BLaER1 treated with 17β-estradiol and CSF1 and Interleukin-3, amounts not matched to agents 10 nM and 100 nM (cell line): ENCODE measurements around the gene LMOD3.

Experiments
- H3K27ac ChIP-seq, 11 experiments: shearing (Covaris generic); formaldehyde crosslinking; 2 replicates each; pipeline ENCODE4 v1.8.1; 2022
- H3K27me3 ChIP-seq, 11 experiments: shearing (Covaris generic); formaldehyde crosslinking; 2 replicates each; pipeline ENCODE4 v1.8.1; 2022
- H3K36me3 ChIP-seq, 11 experiments: shearing (Covaris generic); formaldehyde crosslinking; 2 replicates each; pipeline ENCODE4 v1.8.1; 2022
- H3K4me1 ChIP-seq, 10 experiments: shearing (Covaris generic); formaldehyde crosslinking; 2 replicates each; pipeline ENCODE4 v1.8.1; 2022
- H3K4me2 ChIP-seq, 11 experiments: shearing (Covaris generic); formaldehyde crosslinking; 2 replicates each; pipeline ENCODE4 v1.8.1; 2022
- H3K4me3 ChIP-seq, 10 experiments: shearing (Covaris generic); formaldehyde crosslinking; 2 replicates each; pipeline ENCODE4 v1.8.1; 2022
- H3K9ac ChIP-seq, 11 experiments: shearing (Covaris generic); formaldehyde crosslinking; 2 replicates each; pipeline ENCODE4 v1.8.1; 2022
- H3K9me3 ChIP-seq, 11 experiments: shearing (Covaris generic); formaldehyde crosslinking; replicated peaks in 1 of 11; 2 replicates each; pipeline ENCODE4 v1.8.1; 2022
- H4K20me1 ChIP-seq, 11 experiments: shearing (Covaris generic); formaldehyde crosslinking; 2 replicates each; pipeline ENCODE4 v1.8.1; 2022
- Cebpa-rat ChIP-seq, 11 experiments: shearing (Covaris generic); IDR thresholded peaks; 2 replicates each; pipeline ENCODE4 v1.8.1; 2022

Gene LMOD3

DNA sequence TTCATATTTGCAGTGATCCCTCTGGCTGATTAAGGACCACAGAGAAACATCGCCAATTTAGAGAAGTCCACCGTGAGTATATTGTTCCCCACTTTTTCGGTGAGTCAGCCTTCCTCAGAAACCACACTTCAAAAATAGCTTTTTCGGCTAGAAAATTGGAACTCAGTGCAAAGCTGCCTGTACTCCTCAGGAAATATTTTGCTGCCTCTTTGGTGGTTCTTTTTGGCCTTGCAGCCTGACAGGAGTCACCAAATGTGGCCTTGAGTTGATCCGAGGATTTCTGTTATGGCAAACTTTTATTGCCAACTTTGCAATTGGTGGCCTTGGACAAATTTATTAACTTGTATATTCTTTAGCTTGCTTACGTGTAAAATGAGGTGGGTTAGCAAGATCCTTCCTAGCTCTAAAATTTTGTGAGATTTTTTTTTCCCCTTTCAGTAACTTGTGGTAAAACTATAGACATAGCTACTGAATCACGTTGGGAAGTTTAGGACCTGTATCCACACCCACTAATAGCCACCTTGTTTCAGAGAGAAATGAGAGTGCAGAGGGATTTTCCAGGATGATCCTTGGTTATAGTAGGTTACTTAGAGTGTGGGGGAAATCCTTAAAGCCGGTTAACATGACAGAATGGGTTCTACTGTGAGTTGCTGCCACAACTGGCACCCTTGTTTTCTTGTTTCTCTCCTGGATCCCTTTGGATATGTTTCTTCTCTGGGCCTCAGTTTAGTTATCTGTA lies 27.8 kb downstream of the LMOD3 start:
- H3K4me1 ChIP-seq, result peaks cover 61 to 91% (median 80%) of the 10 kb centered on the region in 10 experiments
- H3K36me3 ChIP-seq, result peaks cover 6 to 52% (median 24%) of the 10 kb centered on the region in 11 experiments; a peak in 20 of 22 replicates
- H3K27ac ChIP-seq, result peak overlapping the region; percentile 51 to 89 (median 87); a peak in 21 of 22 replicates
- H3K4me3 ChIP-seq, result peak overlapping the region in 8 of 10 experiments; percentile 13 to 61 (median 38); a peak in 12 of 20 replicates
- H3K9ac ChIP-seq, result peak overlapping the region; percentile 58 to 79 (median 76)
- H4K20me1 ChIP-seq, result peaks cover 0 to 97% (median 0%) of the 10 kb centered on the region in 11 experiments; a peak in 6 of 22 replicates
- H3K4me2 ChIP-seq, result peak overlapping the region; percentile 69 to 99 (median 92)
- TF ChIP-seq Cebpa-rat (IDR thresholded peaks at IDR 0.05), result no peak
- no peaks in the 10 kb centered on the region for H3K27me3 ChIP-seq
- H3K9me3 ChIP-seq, result no peaks in the 10 kb centered on the region

DNA sequence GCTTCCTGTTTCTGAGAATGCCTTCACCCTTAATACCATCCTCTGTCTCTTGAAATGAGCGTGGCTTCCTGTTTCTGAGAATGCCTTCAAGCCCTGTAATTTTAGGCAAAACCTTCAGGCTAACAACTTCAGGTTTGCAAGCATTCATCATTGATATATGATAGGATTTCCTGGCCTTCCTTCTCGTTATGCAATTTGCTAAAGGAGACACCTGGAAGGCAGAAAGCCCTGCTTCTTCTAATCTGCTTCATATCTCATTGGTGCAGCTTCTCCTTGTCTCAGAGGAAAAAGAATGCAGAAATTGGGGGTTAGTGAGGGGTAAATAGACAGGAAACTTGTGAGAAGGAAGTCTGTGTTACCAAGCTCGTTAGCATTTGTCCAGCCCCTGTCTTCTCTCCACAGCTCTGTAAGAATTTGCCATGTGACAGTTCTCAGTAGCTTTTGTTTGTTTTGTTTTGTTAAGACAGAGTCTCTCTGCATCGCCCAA lies 30.3 kb downstream of the LMOD3 start:
- H3K27ac ChIP-seq, result peak overlapping the region; percentile 61 to 89 (median 87); a peak in 21 of 22 replicates
- peaks cover 0 to 48% (median 24%) of the 10 kb centered on the region in 11 experiments; a peak in 16 of 22 replicates for H3K36me3 ChIP-seq
- peak overlapping the region; percentile 69 to 99 (median 92) for H3K4me2 ChIP-seq
- peak overlapping the region; percentile 24 to 61 (median 37); a peak in 19 of 20 replicates for H3K4me3 ChIP-seq
- H3K27me3 ChIP-seq, result no peaks in the 10 kb centered on the region
- TF ChIP-seq Cebpa-rat (IDR thresholded peaks at IDR 0.05), result peak in 3 of 11 experiments; percentile 54 to 72 (median 68); a peak in 4 of 22 replicates
- no peaks in the 10 kb centered on the region for H3K9me3 ChIP-seq
- peak overlapping the region; percentile 69 to 79 (median 76); a peak in 21 of 22 replicates for H3K9ac ChIP-seq
- H4K20me1 ChIP-seq, result peaks cover 0 to 99% (median 0%) of the 10 kb centered on the region in 11 experiments; a peak in 6 of 22 replicates
- peaks cover 84 to 100% (median 96%) of the 10 kb centered on the region in 10 experiments for H3K4me1 ChIP-seq

DNA sequence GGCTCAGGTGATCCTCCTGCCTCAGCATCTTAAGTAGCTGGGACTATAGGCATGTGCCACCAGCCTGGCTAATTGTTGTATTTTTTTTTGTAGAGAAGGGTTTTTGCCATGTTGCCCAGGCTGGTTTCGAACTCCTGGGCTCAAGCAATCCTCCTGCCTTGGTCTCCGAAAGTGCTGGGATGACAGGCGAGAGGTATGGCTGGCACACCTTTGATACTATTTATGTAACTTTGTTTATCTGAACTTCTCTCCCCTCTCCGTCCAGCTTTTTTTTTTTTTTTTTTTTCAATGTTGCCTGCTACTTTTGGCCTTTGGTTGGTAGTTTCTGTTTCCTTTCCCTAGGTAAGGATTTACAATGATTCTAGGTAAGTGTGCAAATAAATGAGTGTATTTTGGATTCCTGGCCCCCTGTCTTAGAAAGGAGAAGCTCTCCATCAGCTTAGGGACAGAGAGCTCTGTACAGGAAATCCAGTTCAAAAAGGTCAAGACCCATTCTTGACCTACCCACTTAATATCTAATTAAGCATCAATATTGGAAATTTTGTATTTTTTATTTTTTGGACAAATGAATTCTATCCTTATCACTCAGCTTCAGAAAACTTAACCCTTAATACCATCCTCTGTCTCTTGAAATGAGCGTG lies 30.9 kb downstream of the LMOD3 start:
- Histone ChIP-seq H3K4me1 (peaks cover 90 to 100% (median 97%) of the 10 kb centered on the region in 10 experiments), H3K4me2 (peak overlapping the region; percentile 69 to 99 (median 92)), H3K9me3 (no peaks in the 10 kb centered on the region), H3K27me3 (no peaks in the 10 kb centered on the region), H3K36me3 (peaks cover 0 to 44% (median 22%) of the 10 kb centered on the region in 11 experiments; a peak in 15 of 22 replicates), H3K27ac (peak overlapping the region; percentile 61 to 89 (median 87); a peak in 21 of 22 replicates), H3K9ac (peak overlapping the region; percentile 69 to 79 (median 76); a peak in 21 of 22 replicates), H3K4me3 (peak overlapping the region; percentile 31 to 61 (median 38); a peak in 15 of 20 replicates), H4K20me1 (peaks cover 0 to 93% (median 0%) of the 10 kb centered on the region in 11 experiments; a peak in 6 of 22 replicates)
- no peak for TF ChIP-seq Cebpa-rat (IDR thresholded peaks at IDR 0.05)

DNA sequence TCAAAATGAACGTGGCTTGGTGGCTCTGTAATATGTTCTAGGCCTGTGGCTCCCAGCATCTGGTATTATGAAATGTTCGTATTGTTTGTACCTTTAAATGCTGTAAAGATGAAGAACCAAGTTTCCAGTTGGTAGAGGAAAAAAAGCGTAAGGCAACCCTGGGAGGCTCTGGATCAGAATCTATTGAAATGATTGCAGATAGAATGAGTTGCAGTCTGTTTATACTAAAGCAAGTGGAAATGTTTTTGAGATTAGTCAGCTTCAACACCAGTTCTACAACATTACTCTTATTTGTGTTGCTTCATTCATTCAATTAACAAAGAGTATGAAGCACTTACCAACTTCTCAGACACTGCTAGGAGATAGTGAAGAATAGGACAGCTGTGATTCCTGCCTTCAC lies 32.4 kb downstream of the LMOD3 start:
- H3K9me3 ChIP-seq, result no peaks in the 10 kb centered on the region
- H3K4me2 ChIP-seq, result peak overlapping the region in 9 of 11 experiments; percentile 37 to 99 (median 96); a peak in 16 of 22 replicates
- peak overlapping the region in 5 of 11 experiments; percentile 3 to 88 (median 87); a peak in 1 of 22 replicates for H3K27ac ChIP-seq
- TF ChIP-seq Cebpa-rat (IDR thresholded peaks at IDR 0.05), result no peak
- H3K36me3 ChIP-seq, result peaks cover 0 to 31% (median 22%) of the 10 kb centered on the region in 11 experiments; a peak in 15 of 22 replicates
- H3K9ac ChIP-seq, result peak overlapping the region in 1 of 11 experiments; percentile 72; a peak in 1 of 22 replicates
- peaks cover 85 to 93% (median 87%) of the 10 kb centered on the region in 10 experiments for H3K4me1 ChIP-seq
- no peaks in the 10 kb centered on the region for H3K27me3 ChIP-seq
- peaks cover 0 to 78% (median 0%) of the 10 kb centered on the region in 11 experiments; a peak in 6 of 22 replicates for H4K20me1 ChIP-seq
- no peak overlapping the region for H3K4me3 ChIP-seq

DNA sequence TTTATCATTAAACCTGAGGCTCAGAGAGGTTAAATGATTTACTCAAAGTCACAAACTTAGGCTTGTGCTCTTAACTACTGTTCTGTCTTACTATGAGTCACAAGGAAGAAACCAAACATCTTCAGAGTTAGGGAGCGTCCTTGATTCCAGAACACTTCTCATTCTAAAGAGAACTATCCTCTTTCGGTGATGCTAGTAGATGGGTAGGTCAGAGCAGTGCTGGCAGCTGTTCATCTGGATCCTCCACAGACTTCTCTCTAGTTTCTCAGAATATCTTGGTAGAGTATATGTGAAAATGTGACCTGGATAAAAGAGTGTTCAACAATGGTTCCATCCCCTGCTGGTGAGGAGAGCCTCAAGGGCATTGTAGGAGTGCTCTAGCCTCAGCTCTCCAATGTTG lies 34.3 kb downstream of the LMOD3 start:
- H3K27me3 ChIP-seq, result no peaks in the 10 kb centered on the region
- peaks cover 0 to 58% (median 0%) of the 10 kb centered on the region in 11 experiments; a peak in 6 of 22 replicates for H4K20me1 ChIP-seq
- peaks cover 0 to 31% (median 22%) of the 10 kb centered on the region in 11 experiments; a peak in 15 of 22 replicates for H3K36me3 ChIP-seq
- H3K4me2 ChIP-seq, result peak overlapping the region; percentile 37 to 99 (median 96)
- H3K9ac ChIP-seq, result peak overlapping the region in 4 of 11 experiments; percentile 13 to 90 (median 68); a peak in 8 of 22 replicates
- no peak for TF ChIP-seq Cebpa-rat (IDR thresholded peaks at IDR 0.05)
- peak overlapping the region in 4 of 10 experiments; percentile 82 to 93 (median 82); a peak in 7 of 20 replicates for H3K4me3 ChIP-seq
- H3K27ac ChIP-seq, result peak overlapping the region in 3 of 11 experiments; percentile 15 to 86 (median 36); a peak in 2 of 22 replicates
- H3K4me1 ChIP-seq, result peaks cover 78 to 89% (median 83%) of the 10 kb centered on the region in 10 experiments
- no peaks in the 10 kb centered on the region for H3K9me3 ChIP-seq

DNA sequence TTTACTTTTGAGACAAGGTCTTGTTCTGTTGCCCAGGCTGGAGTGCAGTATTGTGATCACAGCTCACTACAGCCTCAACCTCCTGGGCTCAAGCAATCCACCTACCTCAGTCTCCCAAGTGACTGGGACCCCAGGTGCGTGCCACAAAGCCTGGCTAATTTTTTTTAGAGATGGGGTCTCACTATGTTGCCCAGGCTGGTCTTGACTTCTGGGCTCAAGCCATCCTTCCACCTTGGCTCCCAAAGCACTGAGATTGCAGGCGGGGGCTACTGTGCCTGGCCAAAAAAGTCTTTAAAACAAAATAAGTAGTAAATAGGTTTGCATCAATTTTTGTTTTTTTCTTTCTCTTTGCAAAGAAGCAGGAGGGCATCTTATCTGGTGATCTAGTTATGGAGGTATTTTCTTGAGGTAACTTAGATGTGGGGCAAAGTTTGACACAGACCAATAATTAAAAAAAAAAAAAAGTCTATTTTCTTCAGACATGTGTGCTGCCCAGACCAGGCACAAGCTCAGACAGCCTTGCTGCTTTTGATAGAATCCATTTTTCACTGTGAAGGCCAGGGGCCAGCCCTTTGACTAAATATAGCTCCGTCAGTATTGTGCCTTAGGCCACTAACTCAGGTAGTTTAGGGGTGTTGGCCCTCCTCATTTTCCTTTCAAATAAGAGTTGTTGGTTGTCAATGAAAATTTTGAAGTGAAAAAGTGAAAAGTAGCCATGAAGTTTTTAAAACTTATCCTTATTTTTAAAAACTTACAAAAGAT lies 35.2 kb downstream of the LMOD3 start:
- peak overlapping the region; percentile 83 to 92 (median 89); a peak in 20 of 22 replicates for H3K9ac ChIP-seq
- TF ChIP-seq Cebpa-rat (IDR thresholded peaks at IDR 0.05), result no peak
- peak overlapping the region; percentile 84 to 99 (median 96) for H3K4me2 ChIP-seq
- peak overlapping the region; percentile 68 to 89 (median 86); a peak in 20 of 22 replicates for H3K27ac ChIP-seq
- peaks cover 75 to 89% (median 82%) of the 10 kb centered on the region in 10 experiments for H3K4me1 ChIP-seq
- no peaks in the 10 kb centered on the region for H3K9me3 ChIP-seq
- no peaks in the 10 kb centered on the region for H3K27me3 ChIP-seq
- peak overlapping the region; percentile 15 to 96 (median 87); a peak in 18 of 20 replicates for H3K4me3 ChIP-seq
- H4K20me1 ChIP-seq, result peaks cover 0 to 51% (median 0%) of the 10 kb centered on the region in 11 experiments; a peak in 6 of 22 replicates
- H3K36me3 ChIP-seq, result peaks cover 0 to 31% (median 22%) of the 10 kb centered on the region in 11 experiments; a peak in 15 of 22 replicates

DNA sequence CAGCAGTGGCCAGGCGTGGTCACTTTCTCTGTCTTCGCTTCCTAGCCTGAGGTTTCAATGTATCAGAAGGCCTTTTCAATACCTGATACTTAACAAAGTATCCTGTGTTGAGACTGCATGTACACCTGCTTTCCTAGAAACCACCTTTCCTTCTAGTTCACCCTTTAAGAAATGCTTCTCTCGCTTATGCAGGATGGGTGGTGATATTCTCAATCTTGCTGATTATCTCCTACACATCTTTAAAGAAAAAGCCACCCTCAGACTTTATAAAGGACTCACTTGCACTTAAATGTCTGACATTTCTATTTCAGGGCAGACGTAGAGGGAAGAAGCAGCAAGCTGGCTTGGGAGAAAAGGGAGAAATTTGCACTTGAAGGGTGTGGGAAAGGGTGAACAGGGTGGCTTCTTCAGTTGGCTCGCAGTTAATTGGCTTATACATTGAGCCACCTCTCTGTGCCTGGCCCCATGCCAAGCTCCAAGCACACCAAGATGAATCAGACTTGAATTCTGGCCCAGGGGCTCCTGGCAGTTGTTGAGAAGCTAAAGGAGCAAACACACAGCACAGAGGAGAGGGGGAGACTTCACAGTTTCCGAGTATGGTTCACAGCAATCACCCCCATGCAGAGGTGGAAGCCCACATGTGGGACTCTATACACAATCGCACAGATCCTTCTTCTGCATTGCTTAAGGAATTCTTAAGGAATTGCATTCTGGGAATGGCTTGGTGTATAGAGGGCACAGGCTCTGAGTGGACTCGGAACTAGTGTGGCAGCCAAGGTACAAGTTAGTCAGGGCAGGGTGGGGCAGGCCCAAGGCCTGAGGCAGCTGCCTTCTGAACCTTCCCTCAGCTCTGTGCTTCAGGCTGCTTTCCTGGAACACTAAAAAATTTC lies 36.3 kb downstream of the LMOD3 start:
- Histone ChIP-seq H3K4me2 (peak overlapping the region; percentile 84 to 99 (median 96)), H3K9ac (peak overlapping the region; percentile 83 to 92 (median 89)), H3K27me3 (no peaks in the 10 kb centered on the region), H4K20me1 (peaks cover 0 to 43% (median 0%) of the 10 kb centered on the region in 11 experiments; a peak in 6 of 22 replicates), H3K4me1 (peaks cover 75 to 89% (median 83%) of the 10 kb centered on the region in 10 experiments), H3K4me3 (peak overlapping the region; percentile 82 to 96 (median 92)), H3K27ac (peak overlapping the region; percentile 68 to 89 (median 86)), H3K36me3 (peaks cover 0 to 29% (median 22%) of the 10 kb centered on the region in 11 experiments; a peak in 15 of 22 replicates), H3K9me3 (no peaks in the 10 kb centered on the region)
- no peak for TF ChIP-seq Cebpa-rat (IDR thresholded peaks at IDR 0.05)
